ENCODE results near the gene ZNF823.

DNA sequence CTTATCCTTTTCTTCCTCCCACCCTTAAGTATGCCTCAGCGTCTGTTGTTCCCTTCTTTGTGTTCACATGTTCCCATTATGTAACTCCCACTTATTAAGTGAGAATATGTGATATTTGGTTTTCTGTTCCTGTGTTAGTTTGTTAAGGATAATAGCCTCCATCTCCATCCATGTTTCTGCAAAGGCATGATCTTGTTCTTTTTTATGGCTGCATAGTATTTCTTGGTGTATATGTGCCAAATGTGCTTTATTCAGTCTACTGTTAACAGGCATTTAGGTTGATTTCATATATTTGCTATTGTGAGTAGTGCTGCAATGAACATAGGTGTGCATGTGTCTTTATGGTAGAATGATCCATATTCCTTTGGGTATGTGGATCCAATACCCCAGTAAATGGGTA, 24.9 kb upstream of the ZNF823 start:
- TF ChIP-seq, protein P1, sequence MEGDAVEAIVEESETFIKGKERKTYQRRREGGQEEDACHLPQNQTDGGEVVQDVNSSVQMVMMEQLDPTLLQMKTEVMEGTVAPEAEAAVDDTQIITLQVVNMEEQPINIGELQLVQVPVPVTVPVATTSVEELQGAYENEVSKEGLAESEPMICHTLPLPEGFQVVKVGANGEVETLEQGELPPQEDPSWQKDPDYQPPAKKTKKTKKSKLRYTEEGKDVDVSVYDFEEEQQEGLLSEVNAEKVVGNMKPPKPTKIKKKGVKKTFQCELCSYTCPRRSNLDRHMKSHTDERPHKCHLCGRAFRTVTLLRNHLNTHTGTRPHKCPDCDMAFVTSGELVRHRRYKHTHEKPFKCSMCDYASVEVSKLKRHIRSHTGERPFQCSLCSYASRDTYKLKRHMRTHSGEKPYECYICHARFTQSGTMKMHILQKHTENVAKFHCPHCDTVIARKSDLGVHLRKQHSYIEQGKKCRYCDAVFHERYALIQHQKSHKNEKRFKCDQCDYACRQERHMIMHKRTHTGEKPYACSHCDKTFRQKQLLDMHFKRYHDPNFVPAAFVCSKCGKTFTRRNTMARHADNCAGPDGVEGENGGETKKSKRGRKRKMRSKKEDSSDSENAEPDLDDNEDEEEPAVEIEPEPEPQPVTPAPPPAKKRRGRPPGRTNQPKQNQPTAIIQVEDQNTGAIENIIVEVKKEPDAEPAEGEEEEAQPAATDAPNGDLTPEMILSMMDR (IDR thresholded peaks at IDR 0.05) = no peak
- TF ChIP-seq POLR2AphosphoS5 (IDR thresholded peaks at IDR 0.05) (no peak), POLR2A (IDR thresholded peaks at IDR 0.05) (no peak)

Measured in gastroesophageal sphincter (tissue), 3 donors.